SJCRH30 (cell line): ENCODE data around the gene BANF1. TPM values are rescaled to one million over a fixed set of nuclear protein-coding genes. Genes with fewer than 3 reads are reported as not detected.

Experiments used
- DNase-seq, 2 experiments: peaks; one replicate each; pipeline ENCODE4 v3.0.0-alpha.2; 2015 to 2020
- H3K27ac ChIP-seq: fragments of 250-450 bp; sonication (Bioruptor Pico); 2 replicates; pipeline ENCODE4 v1.5.1; 2020; ENCODE audit warnings: mild to moderate bottlenecking, moderate library complexity
- H3K27me3 ChIP-seq: fragments of 250-450 bp; sonication (Bioruptor Pico); 2 replicates; pipeline ENCODE4 v1.5.1; 2020; ENCODE audit warnings: mild to moderate bottlenecking, moderate library complexity
- H3K36me3 ChIP-seq: fragments of 250-450 bp; sonication (Bioruptor Pico); 2 replicates; pipeline ENCODE4 v1.5.1; 2020; ENCODE audit warnings: mild to moderate bottlenecking, moderate library complexity
- H3K4me1 ChIP-seq: fragments of 250-450 bp; sonication (Bioruptor Pico); 2 replicates; pipeline ENCODE4 v1.5.1; 2020; ENCODE audit warnings: mild to moderate bottlenecking, moderate library complexity
- H3K4me3 ChIP-seq: fragments of 250-450 bp; sonication (Bioruptor Pico); 2 replicates; pipeline ENCODE4 v1.5.1; 2020; ENCODE audit warnings: mild to moderate bottlenecking, moderate library complexity
- H3K9me3 ChIP-seq: fragments of 250-450 bp; sonication (Bioruptor Pico); replicated peaks from 2 replicates; pipeline ENCODE4 v1.5.1; 2020; ENCODE audit warnings: mild to moderate bottlenecking, moderate library complexity
- total RNA-seq: library from RNA; depleted of rRNA; stranded (reverse); fragments of >200 nt; shearing (Covaris generic); gene quantifications from 2 replicates; pipeline ENCODE4 v1.2.3, GENCODE V29; 2014

BANF1 gene
- total RNA-seq, 1 experiment from 2014 or later, result 199 TPM

DNA sequence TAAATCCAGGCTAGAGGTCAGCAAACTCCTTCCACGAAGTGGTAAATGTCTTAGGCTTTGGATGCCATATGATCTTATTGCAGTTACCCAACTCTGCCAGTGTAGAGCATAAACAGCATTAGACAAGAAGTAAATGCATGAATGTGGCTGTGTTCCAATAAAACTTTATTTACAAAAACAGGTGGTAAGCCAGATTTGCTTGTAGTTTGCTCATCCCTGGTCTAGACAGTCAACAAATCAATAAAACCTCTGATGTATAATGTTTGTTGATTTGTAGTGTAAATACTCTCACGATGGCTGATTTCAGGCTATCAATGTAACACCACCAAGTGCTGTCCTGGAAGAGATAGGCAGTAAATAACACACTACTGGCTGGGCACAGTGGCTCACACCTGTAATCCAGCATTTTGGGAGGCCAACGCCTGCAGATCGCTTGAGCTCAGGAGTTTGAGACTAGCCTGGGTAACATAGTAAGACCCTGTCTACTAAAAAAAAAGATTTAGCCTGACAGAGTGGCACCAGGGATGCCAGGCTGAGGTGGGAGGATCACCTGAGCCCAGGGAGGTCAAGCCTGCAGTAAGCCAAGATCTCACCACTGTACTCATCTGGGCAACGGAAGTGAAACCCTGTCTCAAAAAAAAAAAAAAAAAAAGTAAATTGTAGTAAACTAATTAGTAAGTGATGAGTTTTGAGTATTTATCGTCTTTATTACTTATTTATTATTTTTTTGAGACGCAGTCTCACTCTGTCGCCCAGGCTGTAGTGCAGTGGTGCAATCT is 30.8 kb downstream of the BANF1 start:
- H3K4me3 ChIP-seq, result no peak overlapping the region
- H3K9me3 ChIP-seq, result no peaks in the 10 kb centered on the region
- no peaks in the 10 kb centered on the region for H3K36me3 ChIP-seq
- no peak for DNase-seq
- no peaks in the 10 kb centered on the region for H3K4me1 ChIP-seq
- no peak overlapping the region for H3K27ac ChIP-seq
- H3K27me3 ChIP-seq, result no peaks in the 10 kb centered on the region; the same call in 1 of the 2 replicates

DNA sequence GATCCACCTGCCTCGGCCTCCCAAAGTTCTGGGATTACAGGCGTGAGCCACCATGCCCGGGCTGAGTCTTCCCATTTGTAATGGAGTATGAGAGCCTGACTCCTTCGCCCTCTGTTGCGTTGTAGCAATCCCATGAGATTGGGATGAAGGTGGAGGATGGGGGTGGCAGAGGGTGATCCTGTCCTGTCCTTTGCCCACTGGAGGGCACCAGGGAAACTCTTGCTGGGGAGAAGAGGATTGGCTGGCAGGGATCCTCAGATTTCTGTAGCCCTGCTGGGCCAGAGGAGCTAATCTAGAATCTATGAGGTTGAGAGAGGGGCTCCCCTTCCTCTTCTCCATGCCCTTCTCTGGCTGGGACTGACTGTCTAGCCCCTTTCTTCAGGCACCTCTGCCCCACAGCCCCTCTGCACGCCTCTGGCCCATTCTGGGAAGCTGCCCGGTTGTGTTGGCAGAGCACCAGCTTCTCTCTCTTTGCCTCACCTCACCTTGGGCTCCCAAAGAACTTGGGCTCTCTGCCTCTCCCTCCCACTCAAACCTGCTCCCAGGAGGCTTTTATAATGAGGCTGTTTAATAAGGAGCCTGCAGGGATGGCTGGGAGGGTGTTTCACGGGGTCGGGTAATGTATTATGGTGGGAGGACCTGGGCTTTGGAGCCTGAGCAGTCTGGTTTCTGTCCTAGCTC is 33.5 kb downstream of the BANF1 start:
- Histone ChIP-seq H3K36me3 (no peaks in the 10 kb centered on the region), H3K9me3 (no peaks in the 10 kb centered on the region), H3K4me3 (no peak overlapping the region), H3K4me1 (no peaks in the 10 kb centered on the region; the same call in 1 of the 2 replicates), H3K27ac (no peak overlapping the region), H3K27me3 (no peaks in the 10 kb centered on the region; the same call in 1 of the 2 replicates)
- DNase-seq, result no peak

DNA sequence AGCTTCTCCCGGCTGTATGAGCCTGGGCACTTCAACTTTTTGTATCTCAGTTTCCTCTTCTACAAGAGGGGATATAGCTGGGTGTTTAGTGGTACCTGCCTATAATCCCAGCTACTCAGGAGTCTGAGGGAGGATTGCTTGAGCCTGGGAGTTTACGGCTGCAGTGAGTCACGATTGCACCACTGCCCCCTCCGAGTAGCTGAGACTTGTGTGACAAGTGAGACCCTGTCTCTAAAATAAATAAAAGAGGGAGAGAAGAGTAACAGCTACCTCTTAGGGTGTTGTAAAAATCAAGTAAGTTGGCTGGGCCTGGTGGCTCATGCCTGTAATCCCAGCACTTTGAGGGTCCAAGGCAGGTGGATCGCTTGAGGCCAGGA is 34.0 kb downstream of the BANF1 start:
- Histone ChIP-seq H3K4me3 (no peak overlapping the region), H3K27me3 (no peaks in the 10 kb centered on the region; the same call in 1 of the 2 replicates), H3K4me1 (no peaks in the 10 kb centered on the region; the same call in 1 of the 2 replicates), H3K27ac (no peak overlapping the region), H3K9me3 (no peaks in the 10 kb centered on the region), H3K36me3 (no peaks in the 10 kb centered on the region)
- no peak for DNase-seq

DNA sequence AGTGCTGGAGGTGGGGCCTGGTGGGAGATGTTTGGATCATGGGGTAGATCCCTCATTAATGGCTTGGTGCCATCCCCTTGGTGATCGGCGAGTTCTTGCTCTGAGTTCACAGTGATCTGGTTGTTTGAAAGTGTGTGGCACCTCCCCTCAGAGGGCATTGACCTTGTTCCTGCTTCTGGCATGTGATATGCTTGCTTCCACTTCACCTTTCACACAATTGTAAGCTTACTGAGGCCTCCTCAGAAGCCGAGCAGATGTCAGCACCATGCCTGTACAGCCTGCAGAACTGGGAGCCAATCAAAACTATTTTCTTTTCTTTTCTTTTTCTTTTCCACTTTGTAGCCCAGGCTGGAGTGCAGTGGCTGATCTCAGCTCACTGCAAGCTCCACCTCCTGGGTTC is 35.0 kb downstream of the BANF1 start:
- no peaks in the 10 kb centered on the region for H3K36me3 ChIP-seq
- no peak overlapping the region for H3K4me3 ChIP-seq
- H3K4me1 ChIP-seq, result no peaks in the 10 kb centered on the region; the same call in 1 of the 2 replicates
- no peak for DNase-seq
- no peaks in the 10 kb centered on the region for H3K27me3 ChIP-seq
- no peaks in the 10 kb centered on the region for H3K9me3 ChIP-seq
- no peak overlapping the region for H3K27ac ChIP-seq

DNA sequence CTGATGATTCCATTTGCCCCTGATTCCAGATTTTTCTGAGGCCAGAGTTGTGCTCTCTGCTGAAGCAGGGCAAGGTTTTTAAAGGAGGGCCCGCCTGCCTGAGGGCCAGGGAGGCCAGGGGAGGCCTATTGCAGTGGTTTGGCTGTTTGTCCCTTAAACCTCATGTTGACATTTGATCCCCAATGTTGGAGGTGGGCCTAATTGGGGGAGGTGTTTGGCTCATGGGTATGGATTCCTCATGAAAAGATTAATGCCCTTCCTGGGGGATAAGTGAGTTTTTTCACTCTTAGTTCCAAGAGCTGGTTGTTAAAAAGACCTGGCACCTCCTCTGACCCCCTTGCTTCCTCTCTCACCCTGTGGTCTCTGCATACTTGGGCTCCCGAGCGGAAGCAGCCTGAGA is 37.5 kb downstream of the BANF1 start:
- Histone ChIP-seq H3K27me3 (no peaks in the 10 kb centered on the region), H3K36me3 (no peaks in the 10 kb centered on the region), H3K27ac (no peak overlapping the region), H3K4me3 (no peak overlapping the region), H3K4me1 (no peaks in the 10 kb centered on the region; the same call in 1 of the 2 replicates), H3K9me3 (no peaks in the 10 kb centered on the region)
- no peak for DNase-seq

DNA sequence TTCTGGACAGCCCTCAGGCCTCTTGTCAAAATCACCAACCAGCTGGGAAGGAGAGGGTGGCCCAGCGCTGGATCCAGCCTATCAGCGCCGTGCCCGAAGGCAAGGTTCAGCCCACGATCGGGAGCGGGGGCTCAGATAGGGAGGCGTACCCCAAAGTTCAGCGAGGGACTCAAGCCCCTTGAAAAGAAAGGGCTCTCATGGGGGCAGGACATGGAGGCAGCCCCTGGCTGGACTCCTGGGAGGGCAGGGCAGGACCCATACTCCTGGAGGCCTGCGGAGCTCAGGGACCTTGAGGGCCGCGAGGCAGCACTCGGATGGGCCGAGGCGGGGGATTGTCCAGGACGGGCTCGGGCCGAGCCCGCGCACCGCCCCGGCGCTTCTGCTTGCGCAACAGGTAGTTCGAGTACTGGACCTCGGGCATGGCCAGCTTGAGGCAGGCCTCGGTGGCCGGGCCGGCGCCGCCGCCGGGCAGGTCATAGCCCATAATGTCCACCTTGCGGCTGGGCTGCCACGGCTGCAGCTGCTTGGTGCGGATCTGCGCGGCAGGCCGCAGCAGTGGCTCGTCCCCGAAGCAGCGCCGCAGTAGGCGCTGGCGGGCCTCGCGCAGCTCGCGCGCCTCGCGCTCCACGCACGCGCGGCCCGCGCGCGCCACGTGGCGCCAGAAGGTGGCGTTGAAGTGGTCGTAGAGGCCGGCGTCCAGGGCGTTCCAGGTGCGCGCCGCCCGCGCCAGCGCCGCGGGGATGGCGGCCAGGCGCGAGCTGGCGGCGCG is 40.1 kb downstream of the BANF1 start:
- no peaks in the 10 kb centered on the region for H3K36me3 ChIP-seq

DNA sequence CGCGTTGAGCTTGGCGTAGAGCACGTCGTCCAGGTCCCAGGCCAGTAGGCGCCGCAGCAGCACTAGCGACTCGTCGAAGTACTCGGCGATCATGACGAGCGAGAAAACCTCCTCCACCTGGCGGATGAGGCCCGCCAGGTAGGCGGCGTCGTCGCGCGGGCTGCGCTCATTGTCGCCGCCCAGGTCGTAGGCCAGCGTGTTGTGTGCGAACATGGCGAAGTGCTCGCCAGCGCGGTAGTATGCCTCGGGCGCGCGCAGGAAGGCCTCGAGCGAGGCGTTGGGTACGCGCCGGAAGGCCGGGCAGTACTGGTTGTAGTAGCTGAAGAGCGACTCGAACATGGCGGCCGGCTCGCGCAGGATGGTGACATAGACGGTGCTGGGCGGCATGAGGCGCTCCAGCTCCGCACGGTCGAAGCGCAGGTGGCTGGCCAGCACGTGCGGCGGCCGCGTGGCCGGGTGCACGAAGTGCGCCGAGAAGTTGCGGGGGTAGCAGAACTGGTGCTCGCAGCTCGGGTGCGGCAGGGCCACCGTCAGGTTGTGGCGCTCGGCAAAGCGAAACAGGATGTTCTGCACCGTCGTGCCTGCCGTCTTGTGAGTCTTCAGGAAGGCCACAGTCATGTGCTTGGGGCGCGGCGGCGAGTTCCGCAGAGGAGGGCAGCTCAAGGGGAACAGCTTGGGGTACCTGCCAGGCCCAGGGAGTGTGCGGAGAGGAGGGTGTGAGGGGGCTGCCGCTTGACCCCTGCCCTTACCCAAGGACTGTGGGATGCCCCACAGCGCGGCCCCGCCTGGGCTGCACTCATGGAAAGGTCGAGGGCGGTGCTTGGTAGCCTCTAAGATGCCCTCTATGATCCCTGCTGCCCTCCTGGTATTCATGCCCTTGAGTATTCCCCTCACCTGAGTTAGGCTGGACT is 40.9 kb downstream of the BANF1 start:
- Histone ChIP-seq H3K27ac (no peak overlapping the region), H3K9me3 (no peaks in the 10 kb centered on the region), H3K4me3 (no peak overlapping the region), H3K36me3 (no peaks in the 10 kb centered on the region), H3K27me3 (peaks cover 5% of the 10 kb centered on the region; the same call in 1 of the 2 replicates), H3K4me1 (peaks cover 5% of the 10 kb centered on the region; the same call in 1 of the 2 replicates)
- no peak for DNase-seq

More for the DNA sequence above, 40.1 kb downstream of the BANF1 start:
- no peak for DNase-seq
- Histone ChIP-seq H3K4me1 (peaks cover 5% of the 10 kb centered on the region; the same call in 1 of the 2 replicates), H3K27me3 (peaks cover 5% of the 10 kb centered on the region; the same call in 1 of the 2 replicates), H3K27ac (no peak overlapping the region), H3K4me3 (no peak overlapping the region), H3K9me3 (no peaks in the 10 kb centered on the region)

DNA sequence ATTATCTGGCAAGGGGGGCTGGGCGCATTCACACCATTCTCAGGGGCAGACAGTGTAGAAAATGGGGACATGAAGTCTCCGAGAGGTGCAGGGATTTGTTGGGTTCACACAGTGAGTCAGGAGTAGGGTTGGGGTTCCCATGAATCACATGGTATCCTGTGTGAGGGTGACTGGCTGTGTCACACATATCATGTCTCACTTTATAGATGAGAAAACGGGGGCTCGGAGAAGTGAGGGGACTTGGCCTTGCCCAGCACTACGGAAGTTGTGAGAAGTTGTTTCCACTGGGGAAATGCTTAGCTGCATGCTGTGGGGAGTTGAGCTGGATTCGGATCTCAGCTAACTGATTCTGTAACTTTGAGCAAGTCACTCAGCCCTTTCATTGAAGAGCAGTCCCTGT is 42.5 kb downstream of the BANF1 start:
- no peak overlapping the region for H3K27ac ChIP-seq
- no peaks in the 10 kb centered on the region for H3K36me3 ChIP-seq
- no peak for DNase-seq
- no peak overlapping the region for H3K4me3 ChIP-seq
- peaks cover 5% of the 10 kb centered on the region; the same call in 1 of the 2 replicates for H3K4me1 ChIP-seq
- H3K9me3 ChIP-seq, result no peaks in the 10 kb centered on the region
- peaks cover 5% of the 10 kb centered on the region; the same call in 1 of the 2 replicates for H3K27me3 ChIP-seq

DNA sequence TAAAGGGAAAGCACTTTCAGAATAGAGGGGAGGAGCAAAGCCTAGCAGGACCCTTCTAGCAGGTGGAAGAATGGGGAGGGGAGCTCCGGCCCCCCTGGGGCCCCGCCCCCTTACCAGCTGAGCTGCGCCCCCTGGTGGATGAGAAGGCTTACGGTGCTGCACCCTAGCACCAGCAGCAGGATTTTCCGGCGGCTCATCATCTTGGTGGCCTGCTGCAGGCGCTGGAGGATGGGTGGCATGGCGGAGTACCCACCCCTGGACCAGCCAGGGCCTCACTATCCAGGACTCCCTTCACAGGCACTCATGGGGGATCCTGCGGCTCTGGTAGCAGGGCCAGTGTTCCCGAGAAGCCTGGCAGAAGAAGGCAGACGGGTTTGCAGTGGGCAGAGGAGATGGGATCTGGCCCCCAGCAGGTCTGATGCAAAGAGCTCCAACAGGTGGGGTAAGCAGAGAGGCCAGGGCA is 42.9 kb downstream of the BANF1 start:
- H3K27ac ChIP-seq, result no peak overlapping the region
- H3K36me3 ChIP-seq, result no peaks in the 10 kb centered on the region
- peaks cover 5% of the 10 kb centered on the region; the same call in 1 of the 2 replicates for H3K27me3 ChIP-seq
- H3K4me1 ChIP-seq, result peaks cover 5% of the 10 kb centered on the region; the same call in 1 of the 2 replicates
- no peak overlapping the region for H3K4me3 ChIP-seq
- peak; percentile 85 to 93 for DNase-seq
- H3K9me3 ChIP-seq, result no peaks in the 10 kb centered on the region

DNA sequence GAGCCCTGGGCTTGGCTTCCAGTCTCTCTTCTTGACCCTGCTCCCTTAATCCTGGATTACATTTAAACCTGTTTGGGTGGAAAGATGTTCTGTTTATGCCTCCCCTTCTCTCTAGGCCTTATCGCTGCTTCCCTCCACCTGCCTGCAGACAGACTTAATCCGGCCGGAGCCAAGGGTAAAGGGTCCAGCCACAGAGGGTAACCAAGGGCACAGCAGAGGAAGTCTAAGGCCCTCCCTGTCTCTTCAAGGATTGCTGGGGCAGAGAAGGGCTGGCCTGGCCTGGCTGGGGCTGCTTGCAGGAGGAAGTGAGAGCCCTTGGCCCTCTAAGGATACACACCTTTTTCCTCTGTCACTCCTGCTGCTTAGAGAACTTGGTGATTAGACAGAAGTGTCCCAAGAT is 44.6 kb downstream of the BANF1 start:
- H3K9me3 ChIP-seq, result no peaks in the 10 kb centered on the region
- peaks cover 11% of the 10 kb centered on the region for H3K4me1 ChIP-seq
- H3K36me3 ChIP-seq, result no peaks in the 10 kb centered on the region
- H3K27ac ChIP-seq, result no peak overlapping the region
- H3K4me3 ChIP-seq, result no peak overlapping the region
- H3K27me3 ChIP-seq, result peaks cover 5% of the 10 kb centered on the region; the same call in 1 of the 2 replicates
- no peak for DNase-seq

DNA sequence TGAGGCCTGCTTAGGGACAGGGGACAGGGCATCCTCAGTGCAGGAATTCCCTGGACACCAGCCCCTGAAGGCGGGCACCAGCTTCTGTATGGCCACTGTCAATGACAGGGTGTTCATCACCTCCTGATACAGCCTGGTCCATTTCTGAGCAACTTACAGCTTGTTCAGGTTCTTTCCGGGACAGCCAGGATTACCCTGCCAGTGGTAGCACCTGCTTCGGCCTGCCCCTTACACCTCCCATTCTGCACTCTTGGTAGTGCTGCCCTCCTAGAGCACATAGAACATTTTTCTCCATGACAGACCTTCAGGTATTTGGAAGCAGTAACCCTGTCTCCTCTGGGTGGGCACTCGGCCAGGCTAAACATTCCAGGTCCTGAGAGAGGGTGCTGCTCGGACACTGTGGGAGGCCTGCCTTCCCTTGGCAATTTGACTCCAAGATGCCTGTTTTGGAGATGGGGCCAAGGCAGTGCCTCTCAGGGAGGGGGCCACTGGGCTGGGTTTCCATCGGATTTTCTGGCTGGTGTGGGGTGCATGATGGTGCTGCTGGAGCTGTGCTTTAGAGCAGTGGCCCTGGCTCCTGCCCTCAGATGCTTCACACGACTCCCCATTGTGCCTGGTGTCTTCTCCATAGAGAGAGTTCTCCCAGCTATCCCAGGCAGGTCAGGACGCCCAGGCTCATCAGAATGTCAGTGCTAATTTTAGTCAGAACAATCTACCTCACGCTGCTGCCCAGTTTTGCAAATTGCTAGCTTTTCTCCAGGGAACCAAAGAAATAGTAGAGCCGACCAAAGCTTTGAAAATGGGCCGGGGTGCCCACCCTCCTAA is 45.5 kb downstream of the BANF1 start:
- Histone ChIP-seq H3K27me3 (peaks cover 5% of the 10 kb centered on the region; the same call in 1 of the 2 replicates), H3K27ac (no peak overlapping the region), H3K4me3 (no peak overlapping the region), H3K36me3 (peaks cover under 1% of the 10 kb centered on the region; the same call in 1 of the 2 replicates), H3K9me3 (no peaks in the 10 kb centered on the region), H3K4me1 (peaks cover 11% of the 10 kb centered on the region)
- DNase-seq, result no peak

DNA sequence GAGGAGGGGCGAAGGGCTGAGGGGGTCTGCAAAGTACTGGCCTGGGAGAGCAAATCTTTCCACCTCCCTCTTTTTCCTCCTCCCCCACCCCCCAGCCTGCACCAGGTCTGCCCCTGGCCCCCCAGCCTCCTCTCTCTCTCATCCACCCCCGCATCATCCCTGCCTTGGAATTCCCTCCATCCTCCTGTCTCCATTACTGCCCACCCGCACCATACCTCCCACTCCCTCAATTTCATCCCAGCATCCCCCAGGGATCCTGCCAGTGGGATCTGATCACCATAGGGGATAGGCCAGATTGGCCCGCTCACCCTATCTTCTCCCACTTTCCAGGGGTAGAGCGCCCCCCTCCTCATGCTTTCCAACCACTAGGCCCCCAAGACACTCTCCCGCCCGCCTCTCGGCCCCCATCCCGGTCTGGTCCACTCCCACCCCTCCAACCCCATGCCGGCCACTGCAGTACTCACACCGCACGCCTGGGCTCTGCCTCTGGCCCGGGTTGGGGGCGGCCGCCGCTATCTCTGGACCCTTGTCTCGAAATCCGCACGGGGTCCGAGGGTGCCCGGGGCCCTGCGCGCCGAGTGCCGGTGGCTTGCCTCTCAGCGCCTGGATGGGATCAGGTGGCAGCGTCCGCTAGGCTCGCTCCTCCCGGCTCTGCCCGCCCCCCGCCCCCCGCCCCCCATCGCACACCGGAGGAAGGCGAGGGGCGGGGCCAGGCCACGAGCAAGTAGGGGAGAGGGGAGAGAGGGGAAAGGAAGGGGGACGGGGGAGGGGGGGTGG is 46.4 kb downstream of the BANF1 start, which contains the start of gene GAL3ST3:
GAL3ST3 (minus strand) TSS at position 615 of the 777 bp plus-strand sequence. CDS start 3,746 bp downstream, outside the sequence.
- Histone ChIP-seq H3K27me3 (peaks cover 5% of the 10 kb centered on the region; the same call in 1 of the 2 replicates), H3K27ac (no peak within 1 kb of the TSS), H3K4me1 (peaks cover 11% of the 10 kb centered on the region), H3K36me3 (peaks cover 5% of the 10 kb centered on the region; the same call in 1 of the 2 replicates), H3K4me3 (no peak within 1 kb of the TSS), H3K9me3 (no peaks in the 10 kb centered on the region)
- no peak for DNase-seq
